ENCODE measurements around the gene ARFGAP1.

Gene ARFGAP1

GRCh38 chr20:63310265-63310991 lies 37.8 kb downstream of the ARFGAP1 start:
- no peak for DNase-seq

GRCh38 chr20:63311186-63311832 lies 38.7 kb downstream of the ARFGAP1 start:
- DNase-seq, result no peak

- no peak for DNase-seq
Observed at GRCh38 chr20:63311833-63312243, 39.2 kb downstream of the ARFGAP1 start.

DNA sequence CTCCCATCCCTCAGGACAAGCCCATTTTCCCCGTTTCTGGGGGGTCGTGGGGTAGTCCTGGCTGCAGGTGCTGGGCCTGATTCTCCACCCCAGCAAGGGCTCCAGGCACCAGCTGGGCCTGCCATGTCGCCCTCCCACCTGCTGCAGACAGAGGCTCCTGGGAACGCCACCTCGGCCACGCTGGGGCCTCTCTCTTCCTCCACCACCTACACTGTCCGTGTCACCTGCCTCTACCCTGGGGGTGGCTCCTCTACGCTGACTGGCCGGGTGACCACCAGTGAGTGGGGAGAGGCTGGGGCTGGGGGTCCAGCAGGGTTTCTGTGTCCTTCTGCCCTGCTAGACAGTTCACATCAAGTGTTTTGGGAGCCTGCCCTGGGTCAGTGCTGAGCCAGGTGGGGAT lies 39.7 kb downstream of the ARFGAP1 start:
- no peak for DNase-seq

DNA sequence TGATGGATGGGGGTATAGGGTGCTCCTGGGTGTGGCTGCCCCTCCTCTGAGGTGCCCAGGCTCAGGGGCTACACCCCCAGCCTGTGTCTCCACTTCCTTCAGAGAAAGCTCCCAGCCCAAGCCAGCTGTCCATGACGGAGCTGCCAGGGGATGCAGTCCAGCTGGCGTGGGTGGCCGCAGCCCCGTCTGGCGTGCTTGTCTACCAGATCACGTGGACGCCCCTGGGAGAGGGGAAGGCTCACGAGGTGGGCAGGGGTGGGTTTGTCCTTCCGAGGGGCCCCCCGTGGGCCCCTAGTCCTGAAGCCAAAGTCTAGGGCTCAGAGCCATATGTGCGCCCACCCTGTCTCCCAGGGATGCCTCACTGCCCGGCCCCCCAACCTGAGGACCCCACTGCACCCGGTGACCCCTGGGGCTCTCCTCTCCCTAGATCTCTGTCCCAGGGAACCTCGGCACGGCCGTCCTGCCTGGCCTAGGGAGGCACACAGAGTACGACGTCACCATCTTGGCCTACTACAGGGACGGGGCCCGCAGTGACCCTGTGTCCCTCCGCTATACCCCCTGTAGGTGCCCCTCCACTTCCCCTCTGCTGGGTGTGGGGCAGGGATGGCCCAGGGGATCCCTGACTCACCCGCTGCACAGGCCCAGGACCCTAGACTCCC lies 40.2 kb downstream of the ARFGAP1 start:
- no peak for DNase-seq

DNA sequence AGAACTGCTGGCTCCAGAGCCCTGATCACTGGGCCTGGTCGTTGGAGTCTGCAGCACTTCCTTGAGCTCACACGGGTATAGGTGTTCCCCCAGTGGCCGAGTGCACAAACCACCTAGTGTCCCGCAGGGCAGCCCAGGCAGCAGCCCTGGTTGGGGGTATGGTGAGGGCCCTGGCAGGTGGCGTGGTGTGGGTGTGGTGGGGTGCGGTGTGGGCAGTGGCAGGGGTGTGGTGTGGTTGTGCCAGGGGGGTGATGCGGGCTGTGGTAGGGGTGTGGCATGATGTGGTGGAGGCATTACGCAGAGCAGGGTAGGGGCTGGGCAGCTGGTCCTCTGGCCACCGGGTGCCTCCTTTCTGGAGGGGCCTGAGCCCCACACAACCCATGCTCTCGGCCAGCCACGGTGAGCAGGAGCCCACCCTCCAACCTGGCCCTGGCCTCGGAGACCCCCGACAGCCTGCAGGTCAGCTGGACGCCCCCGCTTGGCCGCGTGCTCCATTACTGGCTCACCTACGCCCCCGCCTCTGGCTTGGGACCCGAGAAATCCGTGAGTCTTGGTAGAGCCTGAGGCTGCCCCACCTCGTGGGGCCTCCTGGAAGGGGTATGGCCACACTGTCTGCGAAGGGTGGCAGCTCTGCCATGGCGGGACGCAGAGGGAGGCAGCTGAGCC lies 40.9 kb downstream of the ARFGAP1 start:
- DNase-seq, result no peak

DNA sequence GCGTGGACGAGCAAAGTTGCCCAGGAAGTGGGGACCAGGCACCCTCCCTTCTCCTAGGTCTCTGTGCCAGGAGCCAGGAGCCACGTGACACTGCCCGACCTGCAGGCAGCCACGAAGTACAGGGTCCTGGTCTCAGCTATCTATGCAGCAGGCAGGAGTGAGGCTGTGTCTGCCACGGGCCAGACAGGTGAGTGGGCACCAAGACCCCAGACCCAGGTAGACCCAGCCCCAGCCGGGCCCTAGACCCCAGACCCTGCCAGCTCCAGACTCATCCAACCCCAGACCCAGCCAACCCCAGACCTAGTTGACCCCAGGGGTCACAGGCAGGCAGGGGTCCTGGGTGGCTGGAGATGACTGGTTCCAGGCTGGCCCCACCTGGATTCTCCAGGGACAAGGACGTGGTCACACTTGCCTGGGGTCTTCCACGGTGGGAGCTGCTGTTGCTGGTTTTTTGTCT lies 41.4 kb downstream of the ARFGAP1 start:
- DNase-seq, result no peak

DNA sequence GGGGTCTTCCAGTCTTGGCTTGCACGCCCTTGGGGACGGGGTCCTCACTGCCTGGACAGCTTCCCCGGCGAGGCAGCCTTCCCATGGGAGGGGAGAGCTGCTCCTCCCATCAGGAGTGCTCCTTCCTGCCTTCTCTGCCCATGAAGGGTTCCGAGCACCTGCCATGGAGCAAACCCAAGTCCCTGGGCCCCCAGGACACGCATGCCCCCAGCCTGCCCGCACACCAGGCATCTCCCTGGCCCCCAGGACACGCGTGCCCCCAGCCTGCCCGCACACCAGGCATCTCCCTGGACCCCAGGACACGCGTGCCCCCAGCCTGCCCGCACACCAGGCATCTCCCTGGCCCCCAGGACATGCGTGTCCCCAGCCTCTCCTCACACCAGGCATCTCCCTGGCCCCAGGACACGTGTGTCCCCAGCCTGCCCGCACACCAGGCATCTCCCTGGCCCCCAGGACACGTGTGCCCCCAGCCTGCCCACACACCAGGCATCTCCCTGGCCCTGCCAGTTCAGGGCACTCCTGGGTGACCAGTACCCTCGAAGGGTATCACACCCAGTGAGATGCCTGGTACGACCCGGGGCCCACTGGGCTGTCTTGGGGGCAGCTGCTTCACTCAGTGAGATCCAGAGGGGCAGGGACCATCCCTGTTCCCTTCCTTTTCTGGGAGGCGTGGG lies 42.1 kb downstream of the ARFGAP1 start:
- DNase-seq, result no peak

- DNase-seq, result no peak
Observed at GRCh38 chr20:63315240-63315689, 42.7 kb downstream of the ARFGAP1 start.

GRCh38 chr20:63315731-63316491 lies 43.3 kb downstream of the ARFGAP1 start:
- DNase-seq, result no peak

DNA sequence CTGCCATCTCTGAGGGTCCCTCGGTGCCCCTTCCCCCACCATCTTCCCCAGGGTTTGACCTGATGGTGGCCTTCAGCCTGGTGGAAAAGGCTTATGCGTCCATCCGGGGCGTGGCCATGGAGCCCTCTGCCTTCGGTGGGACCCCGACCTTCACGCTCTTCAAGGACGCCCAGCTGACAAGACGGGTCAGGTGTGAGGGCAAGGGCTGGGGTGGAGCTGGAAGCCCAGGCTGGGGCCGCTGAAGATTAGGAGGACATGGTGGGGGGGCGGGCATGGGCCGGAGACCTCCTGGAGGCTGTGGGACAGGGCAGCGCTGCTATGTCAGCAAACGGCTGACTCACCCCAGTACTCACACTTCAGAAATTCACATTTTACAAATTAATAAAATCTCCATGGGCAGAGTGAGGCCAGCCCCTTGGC lies 43.9 kb downstream of the ARFGAP1 start:
- DNase-seq, result no peak

- DNase-seq, result no peak
Observed at GRCh38 chr20:63317061-63317460, 44.4 kb downstream of the ARFGAP1 start.

DNA sequence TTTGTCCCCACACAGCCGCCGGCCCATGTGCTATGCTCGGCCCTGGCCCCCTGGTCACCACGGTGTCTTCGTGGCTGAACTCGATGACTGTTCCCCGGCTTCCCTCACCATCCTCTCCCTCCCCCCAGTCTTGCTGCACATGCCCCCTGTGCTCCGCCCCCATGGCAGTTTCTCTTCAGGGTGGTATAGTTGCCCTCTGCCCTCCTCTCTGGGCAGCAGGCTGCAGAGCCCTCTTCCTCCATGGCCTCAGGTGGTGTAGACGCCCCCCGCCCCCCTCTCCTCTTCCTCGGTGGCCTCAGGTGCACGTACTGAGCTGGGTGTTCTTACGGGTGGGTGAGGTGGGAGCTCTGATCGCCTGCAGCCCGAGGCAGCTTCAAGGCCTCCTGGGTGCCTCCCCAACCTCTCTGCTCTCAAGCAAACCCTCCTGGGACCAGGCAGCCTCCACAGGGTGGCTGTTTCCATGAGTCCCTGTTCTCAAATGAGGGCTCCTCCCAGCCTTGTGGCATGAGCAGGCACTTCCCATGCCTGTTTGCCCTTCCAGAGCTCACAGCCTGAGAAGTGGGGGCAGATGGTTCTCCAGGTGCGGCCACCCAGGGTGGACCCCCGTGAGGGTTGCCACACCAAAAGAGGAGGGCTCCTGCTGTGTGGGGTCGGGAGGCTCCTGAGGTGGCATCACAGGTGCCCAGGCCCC lies 45.1 kb downstream of the ARFGAP1 start:
- DNase-seq, result no peak

GRCh38 chr20:63318391-63319163 lies 46.0 kb downstream of the ARFGAP1 start:
- DNase-seq, result no peak

DNA sequence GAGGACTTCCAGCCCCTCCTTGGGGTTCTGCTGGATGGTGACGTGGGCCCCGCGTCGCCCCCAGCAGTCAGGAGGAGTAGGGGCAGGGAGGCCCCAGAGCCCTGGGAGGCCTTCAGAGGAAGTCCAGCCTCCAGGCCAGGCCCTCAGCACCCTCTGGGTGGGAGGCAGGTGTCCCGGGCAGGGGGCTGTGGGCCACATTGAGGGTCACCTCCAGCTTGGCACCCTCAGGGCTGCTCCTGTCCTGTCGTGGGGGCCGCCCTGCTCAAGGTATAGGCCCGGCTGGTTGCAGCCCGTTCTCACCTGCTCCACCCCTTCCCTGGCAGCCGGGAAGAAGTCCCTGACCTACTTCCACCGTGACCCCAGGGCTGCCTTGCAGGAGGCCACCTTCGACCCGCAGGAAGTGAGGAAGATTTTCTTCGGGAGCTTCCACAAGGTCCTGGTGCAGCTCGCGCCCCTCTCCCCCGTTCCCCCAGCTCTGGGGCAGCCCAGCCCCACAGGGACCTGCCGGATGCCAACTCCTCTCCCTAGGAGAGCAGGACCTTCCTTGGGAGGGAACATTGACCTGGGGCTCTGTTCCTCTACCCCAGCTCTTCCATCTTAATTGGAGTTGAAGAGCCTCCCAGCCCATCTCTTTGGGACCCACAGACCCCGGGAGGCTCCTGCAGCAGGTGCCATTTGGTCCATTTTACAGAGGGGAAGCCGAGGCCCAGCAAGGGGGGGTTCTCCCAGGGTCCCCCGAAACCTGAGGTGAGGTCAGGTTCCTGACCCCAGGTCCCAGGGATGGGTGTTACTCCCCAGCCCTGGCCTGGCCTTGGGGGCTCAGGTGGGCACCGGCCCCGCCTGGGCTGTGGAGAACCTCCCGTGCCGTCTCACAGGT lies 46.8 kb downstream of the ARFGAP1 start:
- no peak for DNase-seq

GRCh38 chr20:63320041-63320511 lies 47.5 kb downstream of the ARFGAP1 start:
- no peak for DNase-seq

GRCh38 chr20:63320616-63321147 lies 48.1 kb downstream of the ARFGAP1 start:
- no peak for DNase-seq

DNA sequence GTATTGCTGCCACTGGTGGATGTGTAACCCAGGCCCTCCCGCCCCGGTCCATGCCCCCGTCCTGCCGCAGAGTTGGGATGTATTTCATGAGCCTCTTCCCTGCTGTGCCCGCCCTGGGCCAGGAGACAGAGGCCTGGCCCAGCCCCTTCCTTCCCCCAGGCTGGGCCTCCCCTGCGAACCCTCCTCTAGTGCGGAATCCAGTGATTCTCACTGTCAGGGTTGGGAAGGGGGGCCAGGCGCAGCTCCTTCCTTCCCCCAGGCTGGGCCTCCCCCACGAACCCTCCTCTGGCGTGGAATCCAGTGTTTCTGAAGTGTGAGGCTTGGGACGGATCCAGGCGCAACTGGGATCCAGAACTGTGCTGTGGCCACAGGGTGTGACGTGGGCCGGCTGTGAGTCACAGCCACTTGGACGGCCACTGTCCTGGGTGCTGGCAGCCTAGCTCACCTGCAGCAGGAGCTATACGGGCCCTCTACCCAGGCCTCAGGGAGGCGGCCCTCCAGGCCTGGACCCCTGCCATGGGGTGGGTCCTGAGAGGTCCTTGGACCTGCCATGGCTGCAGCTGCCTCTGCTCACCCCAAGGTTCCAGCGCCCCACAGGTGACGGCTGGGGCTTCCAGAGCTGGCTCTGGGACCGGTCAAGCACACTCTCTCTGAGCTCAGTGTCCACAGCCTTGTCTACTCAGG lies 48.7 kb downstream of the ARFGAP1 start:
- no peak for DNase-seq
